ENCODE data around the gene IDI2. TPM values are rescaled to one million over a fixed set of nuclear protein-coding genes. Genes with fewer than 3 reads are reported as not detected.

IDI2 gene
- total RNA-seq, 1 experiment from 2014 or later, result not detected

GRCh38 chr10:985361-985760 is 40.3 kb downstream of the IDI2 start:
- no peak for ATAC-seq
- no peak for DNase-seq (ENCODE audit: low read depth, low spot score)
- Histone ChIP-seq H3K9me3 (ENCODE audit: control insufficient read depth in 1 of 2, insufficient read depth in 1 of 2, low read depth in 1 of 2, low read length in 2 of 2) (peaks cover 0 to 5% of the 10 kb centered on the region in 2 experiments; a peak in 2 of 4 replicates), H3K9ac (ENCODE audit: low read length) (no peak overlapping the region), H3K27ac (ENCODE audit: low read depth, low read length) (no peak overlapping the region), H3K27me3 (ENCODE audit: insufficient read depth, low read length) (no peaks in the 10 kb centered on the region), H3K9me2 (ENCODE audit: insufficient read depth) (no peaks in the 10 kb centered on the region), H3K79me2 (ENCODE audit: insufficient read depth, low read length) (peaks cover 33% of the 10 kb centered on the region), H3K4me1 (ENCODE audit: control insufficient read depth in 1 of 2, insufficient read depth in 2 of 2, low read length in 2 of 2) (peaks cover 12 to 38% of the 10 kb centered on the region in 2 experiments), H2AFZ (ENCODE audit: low read depth, low read length, poor library complexity, severe bottlenecking) (no peak overlapping the region), H3K4me2 (ENCODE audit: low read length) (no peak overlapping the region), H3K4me3 (replicated peaks in 1 of 2; ENCODE audit: low read depth in 1 of 2, low read length in 2 of 2) (no peak overlapping the region), H3K36me3 (ENCODE audit: control insufficient read depth in 1 of 2, insufficient read depth in 2 of 2, low read length in 2 of 2) (peaks cover 0 to 10% of the 10 kb centered on the region in 2 experiments; a peak in 1 of 4 replicates), H4K20me1 (ENCODE audit: insufficient read depth) (peaks cover 9% of the 10 kb centered on the region; the same call in 1 of the 2 replicates)
- ChIA-PET CTCF (no interaction called here), POLR2A (no interaction called here), RAD21 (ENCODE audit: low non-redundant PET in 1 of 2, low total read pairs in 2 of 2, uncharacterized antibody in 2 of 2, unreplicated experiment in 2 of 2) (no interaction called here)
- no TSS peak for BruUV-seq (replicated peaks)
- intact Hi-C loops (cut with micrococcal nuclease), result loop anchor here (5.0 kb wide), 1 partner anchor 58 kb away; no protein-coding TSS in a partner anchor
- TF ChIP-seq POLR2AphosphoS5 (IDR thresholded peaks at IDR 0.05; ENCODE audit: low read depth, low read length) (no peak), MAX (IDR thresholded peaks at IDR 0.05) (no peak), REST (IDR thresholded peaks at IDR 0.05; ENCODE audit: low read depth) (no peak), EZH2 (IDR thresholded peaks at IDR 0.05) (no peak), SIN3A (IDR thresholded peaks at IDR 0.05; ENCODE audit: low read depth) (no peak)
